Thyroid gland (tissue), 4 donors: ENCODE measurements around the gene RPL7A. TPM values are rescaled to one million over a fixed set of nuclear protein-coding genes. Genes with fewer than 3 reads are reported as not detected.

Experiments used
- DNase-seq, 2 donors: peaks; one replicate each; pipeline ENCODE4 v3.0.0-alpha.2; 2019
- H3K27ac ChIP-seq, 3 donors: fragments of 200-600 bp; sonication (generic); 1 replicate in 2 of 3; 2 replicates in 1 of 3; pipeline ENCODE4 v1.5.1; 2016 to 2019; ENCODE audit warnings: mild to moderate bottlenecking in 1 of 3, moderate library complexity in 1 of 3
- H3K27me3 ChIP-seq: fragments of 200-600 bp; sonication (generic); one replicate; pipeline ENCODE4 v1.5.1; 2019
- H3K36me3 ChIP-seq, 2 donors: fragments of 200-600 bp; sonication (generic); one replicate each; pipeline ENCODE4 v1.5.1; 2016 to 2019
- H3K4me1 ChIP-seq, 2 donors: fragments of 200-600 bp; sonication (generic); one replicate each; pipeline ENCODE4 v1.5.1; 2017 to 2019
- H3K4me3 ChIP-seq, 3 donors: fragments of 200-600 bp; sonication (generic); replicated peaks in 1 of 3; 1 replicate in 2 of 3; 2 replicates in 1 of 3; pipeline ENCODE4 v1.5.1; 2016; ENCODE audit warnings: mild to moderate bottlenecking in 1 of 3
- H3K9me3 ChIP-seq: fragments of 200-600 bp; sonication (generic); one replicate; pipeline ENCODE4 v1.5.1; 2017
- CTCF ChIP-seq, 6 experiments: fragments of 200-600 bp in 3 of 6; fragments of 450-650 bp in 3 of 6; sonication (generic) in 3 of 6; IDR thresholded peaks; one replicate each; pipeline ENCODE4 v1.5.1; 2016 to 2019; ENCODE audit warnings: antibody characterized with exemption in 6 of 6, mild to moderate bottlenecking in 2 of 6, inconsistent platforms in 1 of 6, moderate library complexity in 1 of 6
- POLR2A ChIP-seq, 2 donors: fragments of 450-650 bp; IDR thresholded peaks; one replicate each; pipeline ENCODE4 v1.6.1; 2017; ENCODE audit warnings: antibody characterized with exemption in 2 of 2, mild to moderate bottlenecking in 2 of 2, moderate library complexity in 1 of 2
- WGBS, 2 donors: methylation state at CpG; one replicate each; pipeline ENCODE4 v1.1.5; 2017; 5-methylcytosine and 5-hydroxymethylcytosine counted together
- intact Hi-C: fragments of 100-400 bp; cut with DNase I; formaldehyde crosslinking; loops from one replicate; pipeline ENCODE4 v1.15.1; 2023
- total RNA-seq, 4 donors: library from RNA; depleted of rRNA; stranded (reverse); fragments of >200 nt; gene quantifications; one replicate each; pipeline ENCODE4 v1.2.3, GENCODE V29; 2016

RPL7A gene
- total RNA-seq, 4 donors from 2014 or later, result 1,394 to 2,407 (median 1,585) TPM

DNA sequence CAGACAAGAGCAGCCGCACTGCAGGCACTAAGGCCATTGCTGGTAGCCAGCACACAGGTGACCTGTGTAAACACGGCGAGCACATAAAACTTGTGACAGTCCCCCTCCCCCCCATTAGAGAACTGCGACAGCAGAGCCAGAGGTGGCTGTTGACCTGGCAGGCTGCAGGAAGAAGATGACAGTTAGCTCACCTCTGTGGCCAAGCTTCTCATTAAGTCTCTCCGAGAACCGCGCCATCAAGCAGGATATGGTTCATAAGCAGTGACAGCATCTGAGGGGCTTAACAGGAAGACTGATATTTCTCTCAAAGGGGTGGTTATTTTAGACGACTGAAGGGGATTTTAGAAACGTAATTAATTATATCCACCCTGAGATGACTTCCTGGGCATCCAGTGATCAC, 22.7 kb downstream of the RPL7A start:
- 72 to 74% methylated on average over 6 to 7 of the region's 9 CpGs for WGBS, 2 donors
- Histone ChIP-seq H3K9me3 (no peaks in the 10 kb centered on the region), H3K36me3 (peaks cover 16 to 21% of the 10 kb centered on the region in 2 donors), H3K4me1 (peaks cover 33 to 65% of the 10 kb centered on the region in 2 donors), H3K27ac (no peak overlapping the region), H3K4me3 (no peak overlapping the region), H3K27me3 (no peaks in the 10 kb centered on the region)
- no peak for DNase-seq
- intact Hi-C loops, result no loop called here
- TF ChIP-seq POLR2A (IDR thresholded peaks at IDR 0.05), result no peak
- no peak for TF ChIP-seq CTCF (IDR thresholded peaks at IDR 0.05)

GRCh38 chr9:133371261-133371711, 23.3 kb downstream of the RPL7A start:
- Histone ChIP-seq H3K27ac (no peak overlapping the region), H3K4me3 (no peak overlapping the region), H3K4me1 (peaks cover 33 to 65% of the 10 kb centered on the region in 2 donors), H3K9me3 (no peaks in the 10 kb centered on the region), H3K27me3 (no peaks in the 10 kb centered on the region), H3K36me3 (peaks cover 10 to 16% of the 10 kb centered on the region in 2 donors)
- intact Hi-C loops, result no loop called here
- no peak for DNase-seq
- WGBS, 2 donors, result 69 to 78% methylated on average over 12 of the region's 12 CpGs
- TF ChIP-seq CTCF (IDR thresholded peaks at IDR 0.05) (no peak), POLR2A (IDR thresholded peaks at IDR 0.05) (no peak)

DNA sequence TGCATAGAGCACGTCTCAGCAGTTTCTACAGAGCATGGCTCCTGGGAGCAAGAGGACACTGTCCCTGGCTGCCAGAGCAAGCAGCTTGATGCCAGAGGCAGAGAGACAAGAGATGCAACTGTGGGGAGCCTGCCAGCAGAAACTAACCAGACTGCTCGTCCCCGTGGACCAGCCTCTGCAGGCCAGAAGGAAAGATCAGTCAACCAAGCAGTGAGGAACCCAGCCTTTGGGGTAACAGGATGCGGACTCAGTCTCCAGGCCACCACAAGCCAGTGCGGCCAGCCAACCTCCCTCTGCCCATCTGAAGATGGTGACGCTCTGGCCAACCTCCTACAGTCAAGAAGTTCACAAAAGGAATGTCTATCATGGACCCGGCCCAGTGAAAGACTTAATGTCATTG, 24.1 kb downstream of the RPL7A start:
- DNase-seq, result no peak
- no peak for TF ChIP-seq CTCF (IDR thresholded peaks at IDR 0.05)
- TF ChIP-seq POLR2A (IDR thresholded peaks at IDR 0.05), result no peak
- Histone ChIP-seq H3K27me3 (no peaks in the 10 kb centered on the region), H3K4me3 (no peak overlapping the region), H3K36me3 (peaks cover 1 to 7% of the 10 kb centered on the region in 2 donors), H3K27ac (no peak overlapping the region), H3K9me3 (no peaks in the 10 kb centered on the region), H3K4me1 (peaks cover 37 to 70% of the 10 kb centered on the region in 2 donors)
- intact Hi-C loops, result no loop called here
- 61 to 63% methylated on average over 7 of the region's 7 CpGs for WGBS, 2 donors

DNA sequence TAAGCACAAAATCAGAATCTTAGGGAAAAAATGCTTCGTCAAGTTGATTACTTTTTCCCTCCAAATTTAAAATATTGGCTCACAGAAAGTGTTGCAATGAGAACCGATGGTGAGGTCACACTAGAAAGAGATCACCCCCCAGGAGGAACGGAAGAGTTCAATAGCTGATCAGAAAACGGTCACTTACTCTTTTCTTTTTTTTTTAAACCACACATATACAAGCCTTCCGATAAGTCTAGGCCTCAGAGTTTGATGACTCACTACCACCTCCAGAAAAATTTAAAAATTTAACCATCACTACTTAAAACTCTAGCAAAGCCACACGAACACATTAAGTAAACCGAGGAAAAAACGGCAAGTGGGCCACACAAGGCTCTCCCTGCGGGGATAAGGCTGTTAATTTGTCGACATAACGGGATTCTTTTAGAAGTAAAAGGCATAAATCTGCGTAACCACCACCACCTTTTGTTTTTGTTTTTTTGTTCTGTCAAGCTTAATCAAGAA, 26.6 kb downstream of the RPL7A start:
- H3K9me3 ChIP-seq, result no peaks in the 10 kb centered on the region
- H3K36me3 ChIP-seq, result peaks cover 0 to 6% of the 10 kb centered on the region in 2 donors
- intact Hi-C loops, result loop anchor here (5.0 kb wide), 1 partner anchor 37 kb away; the partner anchor contains the start of gene SURF6
- 26 to 31% methylated on average over 12 of the region's 12 CpGs for WGBS, 2 donors
- H3K27ac ChIP-seq, result peak overlapping the region in 1 of 3 donors; percentile 93
- H3K4me3 ChIP-seq, result peak overlapping the region; percentile 48 to 97 (median 56)
- TF ChIP-seq CTCF (IDR thresholded peaks at IDR 0.05) (no peak), POLR2A (IDR thresholded peaks at IDR 0.05) (no peak)
- no peak for DNase-seq
- H3K4me1 ChIP-seq, result peaks cover 37 to 52% of the 10 kb centered on the region in 2 donors
- H3K27me3 ChIP-seq, result no peaks in the 10 kb centered on the region

- 1 to 2% methylated on average over 15 to 17 of the region's 39 CpGs for WGBS, 2 donors
- peak; percentile 17 to 22 for DNase-seq
Observed at GRCh38 chr9:133375116-133375723, 27.2 kb downstream of the RPL7A start.

More at GRCh38 chr9:133375116-133375723, 27.2 kb downstream of the RPL7A start:
- Histone ChIP-seq H3K4me3 (peak overlapping the region; percentile 48 to 97 (median 56)), H3K27me3 (no peaks in the 10 kb centered on the region), H3K4me1 (peaks cover 37 to 47% of the 10 kb centered on the region in 2 donors), H3K36me3 (peaks cover 0 to 6% of the 10 kb centered on the region in 2 donors), H3K27ac (peak overlapping the region; percentile 81 to 93 (median 92)), H3K9me3 (no peaks in the 10 kb centered on the region)
- TF ChIP-seq CTCF (IDR thresholded peaks at IDR 0.05), result no peak
- no peak for TF ChIP-seq POLR2A (IDR thresholded peaks at IDR 0.05)
- intact Hi-C loops, result loop anchor here (5.0 kb wide), 1 partner anchor 38 kb away; the partner anchor contains the start of gene SURF6
